Stimulated activated CD4-positive, alpha-beta T cell treated with anti-CD3 and anti-CD28 coated beads, Interleukin-4, amount 100 ng/mL, for 4 hours (primary cell): ENCODE data around the gene SEL1L3.
A peak's percentile ranks its signal among the peaks of the same experiment; 100 is the strongest.

Experiments
- DNase-seq, 2 experiments: peaks; one replicate each; pipeline ENCODE4 v3.0.0-alpha.2; 2020

The SEL1L3 gene

DNA sequence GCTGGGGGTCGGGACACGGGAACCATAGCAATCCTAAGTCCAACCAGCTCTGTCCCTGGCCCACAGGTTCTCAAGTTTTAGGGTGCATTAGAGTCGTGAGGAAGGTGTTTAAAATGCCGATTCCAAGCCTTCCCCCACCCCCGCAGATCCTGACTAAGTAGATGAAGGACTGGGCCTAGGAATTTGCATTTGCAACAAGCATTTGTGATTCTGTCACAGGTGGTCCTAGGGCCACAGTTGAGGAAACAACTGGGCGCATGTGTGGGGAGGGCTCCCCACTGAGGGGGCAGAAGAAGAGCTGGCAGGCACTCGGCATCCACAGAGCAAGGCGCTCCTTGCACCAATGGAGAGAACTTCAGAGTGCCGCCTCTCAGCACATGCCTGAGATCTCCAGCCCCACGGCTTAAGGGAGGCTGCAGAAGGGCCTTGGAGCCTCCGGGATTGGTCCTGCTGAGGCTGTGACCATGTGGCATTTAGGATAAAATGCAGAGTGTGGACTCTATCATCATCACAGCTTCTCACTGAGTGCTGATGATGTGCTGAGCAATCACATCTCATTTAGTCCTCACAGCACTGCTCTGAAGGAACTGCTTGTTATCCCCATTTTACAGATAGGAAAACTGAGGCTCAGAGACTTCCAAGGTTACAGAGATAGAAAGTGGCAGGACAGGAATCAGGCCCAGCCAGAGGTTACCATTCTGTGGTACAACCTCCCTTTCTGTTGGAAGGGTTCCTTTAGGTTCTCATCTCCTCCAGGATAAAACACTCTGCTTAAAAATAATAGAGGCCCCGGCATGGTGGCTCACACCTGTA, 16.7 kb downstream of the SEL1L3 start:
- DNase-seq = no peak

- no peak for DNase-seq
Observed at GRCh38 chr4:25844961-25845712, 17.7 kb downstream of the SEL1L3 start.

- no peak for DNase-seq
Observed at GRCh38 chr4:25843340-25844097, 19.3 kb downstream of the SEL1L3 start.

DNA sequence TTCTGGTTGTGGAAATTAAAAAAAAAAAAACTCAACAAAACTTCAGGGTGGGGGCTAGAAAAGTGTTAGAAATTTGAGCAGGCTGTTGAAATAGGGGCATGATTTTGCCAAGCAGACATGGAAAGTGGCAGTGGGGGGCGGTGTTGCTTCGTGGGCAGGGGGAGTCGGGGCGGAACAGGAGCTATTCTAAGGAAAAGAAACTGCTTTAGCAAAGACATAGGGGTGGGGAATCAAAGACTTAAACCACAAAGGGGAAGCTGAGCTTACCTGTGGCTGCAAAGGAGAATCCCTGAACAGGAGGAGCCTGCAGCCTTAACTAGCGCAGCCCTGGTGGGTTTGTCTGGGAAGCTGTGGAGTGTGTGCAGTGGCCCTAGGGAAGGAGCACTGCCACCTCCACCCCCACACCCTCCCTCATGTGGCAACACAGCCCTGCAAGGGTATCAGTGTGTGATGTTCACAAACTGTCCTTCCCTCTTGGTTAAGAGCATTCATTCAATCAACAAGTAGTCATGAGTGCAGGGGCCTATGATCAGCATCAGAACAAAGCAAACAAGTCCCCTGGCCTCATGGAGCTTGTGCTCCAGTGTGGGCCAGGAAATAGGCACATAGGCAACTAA, 20.5 kb downstream of the SEL1L3 start:
- DNase-seq = peak; percentile 13 to 32

- DNase-seq = no peak
Observed at GRCh38 chr4:25839687-25840086, 23.1 kb downstream of the SEL1L3 start.

DNA sequence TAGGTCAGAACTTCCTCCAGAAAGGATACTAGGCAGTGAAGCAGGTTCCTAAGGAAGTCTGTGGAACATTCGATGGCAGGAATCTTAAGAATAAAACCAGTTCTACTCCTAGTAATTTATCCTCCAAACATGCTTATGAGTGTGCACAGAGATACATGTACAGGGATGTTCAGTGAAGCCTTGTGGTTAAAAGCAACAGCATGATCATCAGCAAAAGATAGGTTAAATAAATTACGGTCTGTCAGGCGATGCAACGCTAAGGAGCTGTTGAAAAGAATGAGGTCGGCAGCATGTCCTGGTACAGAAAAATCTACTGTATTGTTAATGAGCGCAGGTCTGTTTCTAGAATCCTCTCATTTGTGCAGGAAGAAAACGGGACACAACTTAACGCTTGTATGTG, 23.6 kb downstream of the SEL1L3 start:
- DNase-seq = no peak

DNA sequence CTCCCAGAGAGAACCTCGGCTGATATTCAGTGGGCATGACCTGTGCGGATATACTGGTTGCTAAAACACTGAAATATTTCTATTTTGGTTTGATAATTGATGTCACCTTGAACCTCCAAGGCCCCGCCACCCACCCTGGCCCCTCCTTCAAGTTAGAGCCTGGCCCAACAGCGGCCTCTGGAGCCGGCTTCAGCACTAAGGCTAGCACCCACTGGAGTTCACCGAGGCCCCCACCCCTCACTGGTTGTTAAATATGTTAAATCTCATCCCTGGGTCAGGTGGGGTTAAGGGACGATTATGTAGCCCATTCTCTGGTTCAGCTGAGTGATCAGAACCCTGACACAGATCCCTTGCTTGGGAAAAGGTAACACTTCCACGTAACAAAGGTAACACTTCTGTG, 24.3 kb downstream of the SEL1L3 start:
- no peak for DNase-seq

GRCh38 chr4:25837107-25837506, 25.7 kb downstream of the SEL1L3 start:
- no peak for DNase-seq

- DNase-seq = no peak
Observed at GRCh38 chr4:25835384-25835783, 27.4 kb downstream of the SEL1L3 start.

- no peak for DNase-seq
Observed at GRCh38 chr4:25834411-25835107, 28.2 kb downstream of the SEL1L3 start.

DNA sequence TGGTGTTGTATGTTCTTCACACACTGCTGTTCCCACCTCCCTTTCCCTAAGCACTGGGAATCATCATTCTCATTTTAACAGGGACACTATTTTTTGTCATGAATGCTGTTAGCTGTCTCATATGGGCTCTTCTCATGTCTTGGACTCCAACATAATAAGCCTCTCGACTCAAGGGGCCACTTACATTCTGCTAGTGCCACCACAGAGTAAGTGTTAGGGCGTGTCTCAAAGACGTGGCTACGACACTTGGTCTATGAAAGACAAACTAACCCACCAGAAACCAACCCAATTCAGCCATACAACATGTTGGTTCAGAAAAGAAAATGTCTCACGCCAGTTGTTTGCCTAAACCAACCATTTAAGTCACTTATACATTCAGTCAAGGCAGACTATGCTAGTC, 32.2 kb downstream of the SEL1L3 start:
- no peak for DNase-seq

GRCh38 chr4:25827897-25828296, 34.9 kb downstream of the SEL1L3 start:
- no peak for DNase-seq

DNA sequence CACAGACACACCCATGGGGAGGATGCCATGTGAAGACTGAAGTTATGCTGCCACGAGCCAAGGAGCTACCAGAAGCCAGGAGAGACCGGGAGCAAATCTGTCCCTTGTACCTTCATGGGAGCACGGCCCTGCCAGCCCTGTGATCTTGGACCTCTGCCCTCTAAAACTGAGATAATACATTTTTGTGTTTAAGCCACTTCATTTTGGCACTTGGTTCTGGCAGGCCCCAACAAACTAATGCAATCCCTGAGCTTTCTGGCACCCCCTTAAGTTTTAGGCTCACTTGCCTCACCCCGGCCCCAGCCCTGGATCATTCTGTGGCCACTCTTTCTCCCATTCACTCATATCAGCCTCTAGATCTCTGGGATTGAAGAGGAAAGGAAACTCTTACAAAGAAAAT, 35.4 kb downstream of the SEL1L3 start:
- DNase-seq = no peak

DNA sequence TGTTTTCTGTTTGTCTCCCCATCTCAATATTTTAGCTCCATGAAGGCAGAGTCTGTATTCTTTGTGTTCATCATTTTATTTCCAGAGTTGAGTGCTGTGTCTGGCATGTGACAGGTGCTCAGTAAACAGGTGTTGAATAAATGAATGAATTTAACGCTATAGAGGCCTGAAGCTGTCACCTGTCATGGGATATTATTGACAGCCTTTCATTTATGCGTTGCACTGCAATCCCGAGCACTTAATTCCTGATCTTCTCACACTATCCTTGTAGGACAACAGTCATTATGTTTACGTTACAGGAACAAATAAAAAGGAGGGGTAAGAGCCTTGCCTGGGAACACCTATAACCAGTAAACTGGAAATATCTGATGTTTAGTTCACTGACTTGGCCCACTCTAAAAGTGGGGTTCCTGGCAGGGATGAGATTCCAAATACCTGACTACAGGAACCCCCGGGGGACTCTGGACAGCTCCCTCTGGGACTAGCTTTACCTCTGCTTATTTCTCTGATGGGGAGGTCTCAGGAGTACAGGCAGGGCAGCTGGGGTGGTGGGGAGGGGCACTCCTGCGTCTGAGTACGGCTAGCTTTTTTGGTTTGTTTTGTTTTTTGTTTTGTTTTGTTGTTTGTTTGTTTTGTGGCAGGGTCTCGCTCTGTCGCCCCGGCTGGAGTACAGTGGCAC, 36.6 kb downstream of the SEL1L3 start:
- no peak for DNase-seq

- no peak for DNase-seq
Observed at GRCh38 chr4:25823632-25824031, 39.2 kb downstream of the SEL1L3 start.

- no peak for DNase-seq
Observed at GRCh38 chr4:25821899-25822298, 40.9 kb downstream of the SEL1L3 start.

DNA sequence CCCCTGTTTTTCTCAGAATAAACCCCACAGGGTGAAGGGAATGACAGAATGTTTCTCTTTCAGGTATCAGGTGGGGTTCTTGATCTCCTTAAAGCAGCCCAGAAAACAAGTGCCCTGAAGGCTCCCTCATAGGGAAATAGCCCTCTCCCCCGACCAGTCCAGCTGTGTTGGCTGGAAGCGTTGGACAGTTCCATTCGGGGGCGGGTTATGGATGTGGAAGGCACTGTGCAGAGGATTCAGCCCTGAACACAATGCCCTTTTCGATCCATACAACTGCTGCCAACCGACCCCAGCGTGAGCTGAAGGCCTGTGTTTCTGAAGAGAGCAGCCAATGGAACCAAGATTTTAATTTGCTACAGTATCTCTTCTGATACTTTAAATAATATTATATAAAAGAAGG, 41.5 kb downstream of the SEL1L3 start:
- no peak for DNase-seq

- no peak for DNase-seq
Observed at GRCh38 chr4:25818876-25819275, 43.9 kb downstream of the SEL1L3 start.

DNA sequence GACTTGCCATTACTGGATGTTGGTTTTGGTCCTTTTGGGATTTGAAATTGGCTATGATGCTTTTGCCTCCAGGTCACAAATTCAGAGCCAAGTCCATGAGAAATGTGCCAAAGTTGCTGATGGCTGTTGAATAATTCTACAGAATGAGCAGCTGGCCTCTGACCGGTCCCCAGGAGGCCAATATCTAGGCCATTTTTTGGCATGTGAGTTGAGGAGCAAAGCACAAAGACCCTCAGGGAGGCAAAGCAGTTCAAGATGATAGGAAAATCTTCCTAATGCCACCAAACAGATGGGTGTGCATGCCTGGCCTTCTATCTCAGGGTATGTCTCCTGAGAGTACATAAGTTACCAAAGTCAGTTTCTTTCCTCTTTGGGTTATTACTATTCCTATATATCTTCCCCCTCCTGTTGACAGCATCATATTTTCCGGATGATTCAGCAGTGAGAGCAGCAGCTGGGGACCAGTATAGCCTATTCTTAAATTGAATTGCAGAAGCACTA, 44.4 kb downstream of the SEL1L3 start:
- DNase-seq = no peak

- DNase-seq = no peak
Observed at GRCh38 chr4:25817059-25817681, 45.6 kb downstream of the SEL1L3 start.

GRCh38 chr4:25816591-25817058, 46.2 kb downstream of the SEL1L3 start:
- no peak for DNase-seq
